ENCODE measurements around the gene KRT33B. TPM values are rescaled to one million over a fixed set of nuclear protein-coding genes. Genes with fewer than 3 reads are reported as not detected.

The KRT33B gene
- total and polyA plus RNA-seq, 2 of the 13 experiments (the other 11 are each of a cell fraction or from before 2014, with no cell fraction given): not detected

DNA sequence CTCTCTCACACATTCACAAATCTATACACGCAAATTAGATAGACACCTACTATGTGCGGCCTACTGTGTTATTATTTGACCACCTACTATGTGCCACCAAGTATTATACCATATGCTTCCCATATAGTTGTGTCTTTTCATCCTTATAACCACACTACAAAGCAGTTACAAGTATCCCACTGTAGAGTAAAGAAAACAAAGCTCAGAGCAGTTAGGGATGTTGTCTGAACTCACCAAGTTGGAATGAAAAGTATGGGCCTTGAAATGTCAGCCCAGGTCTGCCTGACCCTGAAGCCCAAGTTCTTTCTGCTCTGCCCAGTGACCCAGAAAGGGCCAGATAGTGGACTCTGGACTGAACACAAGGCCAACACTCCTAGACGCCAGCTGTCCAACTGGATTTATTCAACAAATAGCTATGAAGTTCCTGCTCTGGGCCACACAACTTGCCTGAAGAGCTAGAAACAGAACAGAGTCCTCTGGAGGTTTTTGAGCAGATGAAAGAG is 46.3 kb upstream of the KRT33B start (continued):
- TF ChIP-seq, protein P1, sequence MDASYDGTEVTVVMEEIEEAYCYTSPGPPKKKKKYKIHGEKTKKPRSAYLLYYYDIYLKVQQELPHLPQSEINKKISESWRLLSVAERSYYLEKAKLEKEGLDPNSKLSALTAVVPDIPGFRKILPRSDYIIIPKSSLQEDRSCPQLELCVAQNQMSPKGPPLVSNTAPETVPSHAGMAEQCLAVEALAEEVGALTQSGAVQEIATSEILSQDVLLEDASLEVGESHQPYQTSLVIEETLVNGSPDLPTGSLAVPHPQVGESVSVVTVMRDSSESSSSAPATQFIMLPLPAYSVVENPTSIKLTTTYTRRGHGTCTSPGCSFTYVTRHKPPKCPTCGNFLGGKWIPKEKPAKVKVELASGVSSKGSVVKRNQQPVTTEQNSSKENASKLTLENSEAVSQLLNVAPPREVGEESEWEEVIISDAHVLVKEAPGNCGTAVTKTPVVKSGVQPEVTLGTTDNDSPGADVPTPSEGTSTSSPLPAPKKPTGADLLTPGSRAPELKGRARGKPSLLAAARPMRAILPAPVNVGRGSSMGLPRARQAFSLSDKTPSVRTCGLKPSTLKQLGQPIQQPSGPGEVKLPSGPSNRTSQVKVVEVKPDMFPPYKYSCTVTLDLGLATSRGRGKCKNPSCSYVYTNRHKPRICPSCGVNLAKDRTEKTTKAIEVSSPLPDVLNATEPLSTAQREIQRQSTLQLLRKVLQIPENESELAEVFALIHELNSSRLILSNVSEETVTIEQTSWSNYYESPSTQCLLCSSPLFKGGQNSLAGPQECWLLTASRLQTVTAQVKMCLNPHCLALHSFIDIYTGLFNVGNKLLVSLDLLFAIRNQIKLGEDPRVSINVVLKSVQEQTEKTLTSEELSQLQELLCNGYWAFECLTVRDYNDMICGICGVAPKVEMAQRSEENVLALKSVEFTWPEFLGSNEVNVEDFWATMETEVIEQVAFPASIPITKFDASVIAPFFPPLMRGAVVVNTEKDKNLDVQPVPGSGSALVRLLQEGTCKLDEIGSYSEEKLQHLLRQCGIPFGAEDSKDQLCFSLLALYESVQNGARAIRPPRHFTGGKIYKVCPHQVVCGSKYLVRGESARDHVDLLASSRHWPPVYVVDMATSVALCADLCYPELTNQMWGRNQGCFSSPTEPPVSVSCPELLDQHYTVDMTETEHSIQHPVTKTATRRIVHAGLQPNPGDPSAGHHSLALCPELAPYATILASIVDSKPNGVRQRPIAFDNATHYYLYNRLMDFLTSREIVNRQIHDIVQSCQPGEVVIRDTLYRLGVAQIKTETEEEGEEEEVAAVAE (CRISPR knock-in tag; IDR thresholded peaks at IDR 0.05; ENCODE audit: borderline replicate concordance): peak; percentile 39; the same call in 1 of the 2 replicates
- no peak for TF ChIP-seq GZF1 (CRISPR knock-in tag; IDR thresholded peaks at IDR 0.05)
- no peak for TF ChIP-seq RBM22 (optimal IDR thresholded peaks at IDR 0.05; ENCODE audit: low read length)
- no peak for TF ChIP-seq PAWR (CRISPR knock-in tag; IDR thresholded peaks at IDR 0.05; ENCODE audit: borderline replicate concordance)
- TF ChIP-seq RORA (CRISPR knock-in tag; IDR thresholded peaks at IDR 0.05): peak; percentile 90
- TF ChIP-seq, protein P2, sequence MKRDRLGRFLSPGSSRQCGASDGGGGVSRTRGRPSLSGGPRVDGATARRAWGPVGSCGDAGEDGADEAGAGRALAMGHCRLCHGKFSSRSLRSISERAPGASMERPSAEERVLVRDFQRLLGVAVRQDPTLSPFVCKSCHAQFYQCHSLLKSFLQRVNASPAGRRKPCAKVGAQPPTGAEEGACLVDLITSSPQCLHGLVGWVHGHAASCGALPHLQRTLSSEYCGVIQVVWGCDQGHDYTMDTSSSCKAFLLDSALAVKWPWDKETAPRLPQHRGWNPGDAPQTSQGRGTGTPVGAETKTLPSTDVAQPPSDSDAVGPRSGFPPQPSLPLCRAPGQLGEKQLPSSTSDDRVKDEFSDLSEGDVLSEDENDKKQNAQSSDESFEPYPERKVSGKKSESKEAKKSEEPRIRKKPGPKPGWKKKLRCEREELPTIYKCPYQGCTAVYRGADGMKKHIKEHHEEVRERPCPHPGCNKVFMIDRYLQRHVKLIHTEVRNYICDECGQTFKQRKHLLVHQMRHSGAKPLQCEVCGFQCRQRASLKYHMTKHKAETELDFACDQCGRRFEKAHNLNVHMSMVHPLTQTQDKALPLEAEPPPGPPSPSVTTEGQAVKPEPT (CRISPR knock-in tag; IDR thresholded peaks at IDR 0.05; ENCODE audit: low read depth): no peak
- TF ChIP-seq PHF21A (CRISPR knock-in tag; IDR thresholded peaks at IDR 0.05): peak; percentile 85
- no peak for TF ChIP-seq MTA1 (CRISPR knock-in tag; IDR thresholded peaks at IDR 0.05; ENCODE audit: borderline replicate concordance)
- TF ChIP-seq, protein P3, sequence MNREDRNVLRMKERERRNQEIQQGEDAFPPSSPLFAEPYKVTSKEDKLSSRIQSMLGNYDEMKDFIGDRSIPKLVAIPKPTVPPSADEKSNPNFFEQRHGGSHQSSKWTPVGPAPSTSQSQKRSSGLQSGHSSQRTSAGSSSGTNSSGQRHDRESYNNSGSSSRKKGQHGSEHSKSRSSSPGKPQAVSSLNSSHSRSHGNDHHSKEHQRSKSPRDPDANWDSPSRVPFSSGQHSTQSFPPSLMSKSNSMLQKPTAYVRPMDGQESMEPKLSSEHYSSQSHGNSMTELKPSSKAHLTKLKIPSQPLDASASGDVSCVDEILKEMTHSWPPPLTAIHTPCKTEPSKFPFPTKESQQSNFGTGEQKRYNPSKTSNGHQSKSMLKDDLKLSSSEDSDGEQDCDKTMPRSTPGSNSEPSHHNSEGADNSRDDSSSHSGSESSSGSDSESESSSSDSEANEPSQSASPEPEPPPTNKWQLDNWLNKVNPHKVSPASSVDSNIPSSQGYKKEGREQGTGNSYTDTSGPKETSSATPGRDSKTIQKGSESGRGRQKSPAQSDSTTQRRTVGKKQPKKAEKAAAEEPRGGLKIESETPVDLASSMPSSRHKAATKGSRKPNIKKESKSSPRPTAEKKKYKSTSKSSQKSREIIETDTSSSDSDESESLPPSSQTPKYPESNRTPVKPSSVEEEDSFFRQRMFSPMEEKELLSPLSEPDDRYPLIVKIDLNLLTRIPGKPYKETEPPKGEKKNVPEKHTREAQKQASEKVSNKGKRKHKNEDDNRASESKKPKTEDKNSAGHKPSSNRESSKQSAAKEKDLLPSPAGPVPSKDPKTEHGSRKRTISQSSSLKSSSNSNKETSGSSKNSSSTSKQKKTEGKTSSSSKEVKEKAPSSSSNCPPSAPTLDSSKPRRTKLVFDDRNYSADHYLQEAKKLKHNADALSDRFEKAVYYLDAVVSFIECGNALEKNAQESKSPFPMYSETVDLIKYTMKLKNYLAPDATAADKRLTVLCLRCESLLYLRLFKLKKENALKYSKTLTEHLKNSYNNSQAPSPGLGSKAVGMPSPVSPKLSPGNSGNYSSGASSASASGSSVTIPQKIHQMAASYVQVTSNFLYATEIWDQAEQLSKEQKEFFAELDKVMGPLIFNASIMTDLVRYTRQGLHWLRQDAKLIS (CRISPR knock-in tag; IDR thresholded peaks at IDR 0.05): no peak
- no peak for TF ChIP-seq KLF13 (CRISPR knock-in tag; IDR thresholded peaks at IDR 0.05)
- TF ChIP-seq, protein P4, sequence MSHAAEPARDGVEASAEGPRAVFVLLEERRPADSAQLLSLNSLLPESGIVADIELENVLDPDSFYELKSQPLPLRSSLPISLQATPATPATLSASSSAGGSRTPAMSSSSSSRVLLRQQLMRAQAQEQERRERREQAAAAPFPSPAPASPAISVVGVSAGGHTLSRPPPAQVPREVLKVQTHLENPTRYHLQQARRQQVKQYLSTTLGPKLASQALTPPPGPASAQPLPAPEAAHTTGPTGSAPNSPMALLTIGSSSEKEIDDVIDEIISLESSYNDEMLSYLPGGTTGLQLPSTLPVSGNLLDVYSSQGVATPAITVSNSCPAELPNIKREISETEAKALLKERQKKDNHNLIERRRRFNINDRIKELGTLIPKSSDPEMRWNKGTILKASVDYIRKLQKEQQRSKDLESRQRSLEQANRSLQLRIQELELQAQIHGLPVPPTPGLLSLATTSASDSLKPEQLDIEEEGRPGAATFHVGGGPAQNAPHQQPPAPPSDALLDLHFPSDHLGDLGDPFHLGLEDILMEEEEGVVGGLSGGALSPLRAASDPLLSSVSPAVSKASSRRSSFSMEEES (CRISPR knock-in tag; IDR thresholded peaks at IDR 0.05): no peak
- TF ChIP-seq KLF6 (CRISPR knock-in tag; IDR thresholded peaks at IDR 0.05): no peak
- TF ChIP-seq, protein P5, sequence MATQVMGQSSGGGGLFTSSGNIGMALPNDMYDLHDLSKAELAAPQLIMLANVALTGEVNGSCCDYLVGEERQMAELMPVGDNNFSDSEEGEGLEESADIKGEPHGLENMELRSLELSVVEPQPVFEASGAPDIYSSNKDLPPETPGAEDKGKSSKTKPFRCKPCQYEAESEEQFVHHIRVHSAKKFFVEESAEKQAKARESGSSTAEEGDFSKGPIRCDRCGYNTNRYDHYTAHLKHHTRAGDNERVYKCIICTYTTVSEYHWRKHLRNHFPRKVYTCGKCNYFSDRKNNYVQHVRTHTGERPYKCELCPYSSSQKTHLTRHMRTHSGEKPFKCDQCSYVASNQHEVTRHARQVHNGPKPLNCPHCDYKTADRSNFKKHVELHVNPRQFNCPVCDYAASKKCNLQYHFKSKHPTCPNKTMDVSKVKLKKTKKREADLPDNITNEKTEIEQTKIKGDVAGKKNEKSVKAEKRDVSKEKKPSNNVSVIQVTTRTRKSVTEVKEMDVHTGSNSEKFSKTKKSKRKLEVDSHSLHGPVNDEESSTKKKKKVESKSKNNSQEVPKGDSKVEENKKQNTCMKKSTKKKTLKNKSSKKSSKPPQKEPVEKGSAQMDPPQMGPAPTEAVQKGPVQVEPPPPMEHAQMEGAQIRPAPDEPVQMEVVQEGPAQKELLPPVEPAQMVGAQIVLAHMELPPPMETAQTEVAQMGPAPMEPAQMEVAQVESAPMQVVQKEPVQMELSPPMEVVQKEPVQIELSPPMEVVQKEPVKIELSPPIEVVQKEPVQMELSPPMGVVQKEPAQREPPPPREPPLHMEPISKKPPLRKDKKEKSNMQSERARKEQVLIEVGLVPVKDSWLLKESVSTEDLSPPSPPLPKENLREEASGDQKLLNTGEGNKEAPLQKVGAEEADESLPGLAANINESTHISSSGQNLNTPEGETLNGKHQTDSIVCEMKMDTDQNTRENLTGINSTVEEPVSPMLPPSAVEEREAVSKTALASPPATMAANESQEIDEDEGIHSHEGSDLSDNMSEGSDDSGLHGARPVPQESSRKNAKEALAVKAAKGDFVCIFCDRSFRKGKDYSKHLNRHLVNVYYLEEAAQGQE (IDR thresholded peaks at IDR 0.05; ENCODE audit: borderline replicate concordance in 1 of 2, low read depth in 1 of 2, low read length in 2 of 2): no peak; a peak in 1 of 4 replicates
